A673 (cell line): ENCODE measurements around the gene DMAC2L. TPM values are rescaled to one million over a fixed set of nuclear protein-coding genes. Genes with fewer than 3 reads are reported as not detected.

ENCODE experiments used
- BruUV-seq: library from RNA; stranded (reverse); fragments of 400-500 nt; replicated peaks from 2 replicates; lab custom pipeline; 2021; lab: Mats Ljungman, UMichigan
- CTCF ChIA-PET: fragments of 300-600 bp; sonication (Branson Sonifier 250); formaldehyde crosslinking; loops from one replicate; lab custom pipeline; 2022; ENCODE audit warnings: antibody characterized with exemption; lab: Charles Lee
- POLR2A ChIA-PET: fragments of 300-600 bp; sonication (Branson Sonifier 250); formaldehyde crosslinking; loops from one replicate; lab custom pipeline; 2022; ENCODE audit warnings: antibody characterized with exemption; ENCODE audit not compliant: low non-redundant PET; lab: Charles Lee
- DNase-seq: peaks from one replicate; pipeline ENCODE4 v3.0.0-alpha.2; 2015; ENCODE audit warnings: low spot score
- H3K27ac ChIP-seq: fragments of 200-600 bp; sonication (generic); 2 replicates; pipeline ENCODE4 v1.5.1; 2016; ENCODE audit warnings: mixed run types, low read depth, mild to moderate bottlenecking, mixed read lengths, antibody characterized with exemption, low read length; ENCODE audit not compliant: poor library complexity, severe bottlenecking
- H3K27me3 ChIP-seq: fragments of 200-600 bp; sonication (generic); replicated peaks from 2 replicates; pipeline ENCODE4 v1.6.1; 2017; ENCODE audit warnings: mixed run types, low read depth, mild to moderate bottlenecking, mixed read lengths, antibody characterized with exemption, low read length; ENCODE audit not compliant: insufficient read depth, poor library complexity
- H3K36me3 ChIP-seq: fragments of 200-600 bp; sonication (generic); 2 replicates; pipeline ENCODE4 v1.6.1; 2016; ENCODE audit warnings: mixed run types, mild to moderate bottlenecking, mixed read lengths, antibody characterized with exemption, low read length; ENCODE audit not compliant: insufficient read depth, poor library complexity, severe bottlenecking
- H3K4me1 ChIP-seq: fragments of 200-600 bp; sonication (generic); 2 replicates; pipeline ENCODE4 v1.6.1; 2017; ENCODE audit warnings: mixed run types, mild to moderate bottlenecking, mixed read lengths, antibody characterized with exemption, low read length; ENCODE audit not compliant: insufficient read depth, poor library complexity, severe bottlenecking
- H3K4me3 ChIP-seq: fragments of 200-600 bp; sonication (generic); 2 replicates; pipeline ENCODE4 v1.5.1; 2016; ENCODE audit warnings: low read depth, mixed run types, mild to moderate bottlenecking, mixed read lengths, low read length; ENCODE audit not compliant: poor library complexity, severe bottlenecking
- H3K9me3 ChIP-seq: fragments of 200-600 bp; sonication (generic); 2 replicates; pipeline ENCODE4 v1.6.1; 2016; ENCODE audit warnings: mixed run types, low read depth, mild to moderate bottlenecking, mixed read lengths, antibody characterized with exemption, low read length; ENCODE audit not compliant: poor library complexity, severe bottlenecking
- CTCF ChIP-seq: fragments of 300-800, 200-600 bp; sonication (generic); conservative IDR thresholded peaks from 2 replicates; pipeline ENCODE4 v1.5.1; 2017; ENCODE audit warnings: low read depth, mild to moderate bottlenecking, antibody characterized with exemption, low read length, moderate library complexity, mixed read lengths
- EZH2 ChIP-seq: fragments of 200-600 bp; sonication (generic); IDR thresholded peaks from 2 replicates; pipeline ENCODE4 v1.6.1; 2017; ENCODE audit warnings: borderline replicate concordance, low read depth, mild to moderate bottlenecking, mixed read lengths, antibody characterized with exemption, low read length; ENCODE audit not compliant: poor library complexity, severe bottlenecking
- intact Hi-C: fragments of 100-400 bp; cut with micrococcal nuclease; formaldehyde crosslinking; loops from one replicate; pipeline ENCODE4 v1.10.0; 2022; ENCODE audit not compliant: unreplicated experiment
- total RNA-seq: library from RNA; stranded (reverse); gene quantifications from 2 replicates; pipeline ENCODE4 v1.2.3, GENCODE V29; 2021

Gene DMAC2L
- total RNA-seq, 1 experiment from 2014 or later = 18.4 TPM

GRCh38 chr14:50288146-50288545, 24.0 kb upstream of the DMAC2L start:
- DNase-seq = no peak
- no peak overlapping the region for H3K4me3 ChIP-seq
- no peak for TF ChIP-seq EZH2
- no peak for TF ChIP-seq CTCF
- peaks cover 8% of the 10 kb centered on the region for H3K36me3 ChIP-seq
- no peaks in the 10 kb centered on the region for H3K4me1 ChIP-seq
- POLR2A ChIA-PET = no interaction called here
- BruUV-seq = no TSS peak
- no peak overlapping the region for H3K27ac ChIP-seq
- H3K9me3 ChIP-seq = peaks cover 4% of the 10 kb centered on the region
- CTCF ChIA-PET = no interaction called here
- H3K27me3 ChIP-seq = no peaks in the 10 kb centered on the region
- intact Hi-C loops = no loop called here

DNA sequence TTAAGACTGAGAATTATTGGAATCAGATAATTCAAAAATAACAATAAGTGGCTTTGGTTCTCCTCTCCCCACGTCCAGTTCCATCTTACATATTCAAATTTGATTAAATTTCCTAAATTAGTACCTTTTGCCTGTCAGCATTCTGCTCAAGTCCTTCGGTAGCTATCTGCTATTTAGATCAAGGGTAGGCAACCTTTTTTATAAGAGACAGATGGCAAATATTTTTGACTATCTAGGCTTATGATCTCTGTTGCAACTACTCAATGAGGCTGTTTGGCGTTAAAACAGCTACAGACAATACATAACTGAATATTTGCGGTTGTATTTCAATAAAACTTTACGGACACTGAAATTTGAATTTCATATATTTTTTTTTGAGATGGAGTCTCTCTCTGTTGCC, 21.8 kb upstream of the DMAC2L start:
- Histone ChIP-seq H3K4me1 (no peaks in the 10 kb centered on the region), H3K9me3 (peaks cover 4% of the 10 kb centered on the region), H3K36me3 (peaks cover 8% of the 10 kb centered on the region), H3K27me3 (no peaks in the 10 kb centered on the region), H3K4me3 (no peak overlapping the region), H3K27ac (no peak overlapping the region)
- POLR2A ChIA-PET = no interaction called here
- TF ChIP-seq EZH2 = no peak
- TF ChIP-seq CTCF = no peak
- intact Hi-C loops = no loop called here
- BruUV-seq = no TSS peak
- CTCF ChIA-PET = no interaction called here
- no peak for DNase-seq

DNA sequence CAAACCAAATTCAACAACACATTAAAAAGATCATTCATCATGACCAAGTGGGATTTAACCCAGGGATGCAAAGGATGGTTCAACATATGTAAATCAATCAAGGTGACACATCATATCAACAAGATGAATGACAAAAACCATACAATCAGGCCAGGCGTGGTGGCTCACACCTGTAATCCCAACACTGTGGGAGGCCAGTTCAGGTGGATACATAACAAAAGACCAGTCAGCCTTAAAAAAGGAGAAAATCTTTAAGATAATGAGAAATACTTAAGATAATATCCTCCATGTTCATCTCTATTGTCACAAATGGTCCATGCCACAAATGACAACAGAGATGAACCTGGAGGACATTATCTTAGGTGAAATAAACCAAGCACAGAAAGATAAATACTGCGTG, 12.5 kb upstream of the DMAC2L start:
- intact Hi-C loops = no loop called here

More for the DNA sequence above, 12.5 kb upstream of the DMAC2L start:
- Histone ChIP-seq H3K36me3 (peaks cover 7% of the 10 kb centered on the region), H3K4me1 (no peaks in the 10 kb centered on the region), H3K4me3 (no peak overlapping the region), H3K9me3 (no peaks in the 10 kb centered on the region), H3K27ac (no peak overlapping the region), H3K27me3 (no peaks in the 10 kb centered on the region)
- DNase-seq = no peak
- TF ChIP-seq EZH2 = no peak
- no peak for TF ChIP-seq CTCF
- POLR2A ChIA-PET = no interaction called here
- BruUV-seq = no TSS peak
- CTCF ChIA-PET = no interaction called here
